Stimulated activated CD4-positive, alpha-beta T cell treated with anti-CD3 and anti-CD28 coated beads, TNF-alpha, amount 100 ng/mL, for 24 hours (primary cell): Measurements from ENCODE around the gene KLK1.

Experiments used
- DNase-seq, 3 experiments: peaks; one replicate each; pipeline ENCODE4 v3.0.0-alpha.2; 2020; ENCODE audit warnings: low read depth in 3 of 3

Gene KLK1

DNA sequence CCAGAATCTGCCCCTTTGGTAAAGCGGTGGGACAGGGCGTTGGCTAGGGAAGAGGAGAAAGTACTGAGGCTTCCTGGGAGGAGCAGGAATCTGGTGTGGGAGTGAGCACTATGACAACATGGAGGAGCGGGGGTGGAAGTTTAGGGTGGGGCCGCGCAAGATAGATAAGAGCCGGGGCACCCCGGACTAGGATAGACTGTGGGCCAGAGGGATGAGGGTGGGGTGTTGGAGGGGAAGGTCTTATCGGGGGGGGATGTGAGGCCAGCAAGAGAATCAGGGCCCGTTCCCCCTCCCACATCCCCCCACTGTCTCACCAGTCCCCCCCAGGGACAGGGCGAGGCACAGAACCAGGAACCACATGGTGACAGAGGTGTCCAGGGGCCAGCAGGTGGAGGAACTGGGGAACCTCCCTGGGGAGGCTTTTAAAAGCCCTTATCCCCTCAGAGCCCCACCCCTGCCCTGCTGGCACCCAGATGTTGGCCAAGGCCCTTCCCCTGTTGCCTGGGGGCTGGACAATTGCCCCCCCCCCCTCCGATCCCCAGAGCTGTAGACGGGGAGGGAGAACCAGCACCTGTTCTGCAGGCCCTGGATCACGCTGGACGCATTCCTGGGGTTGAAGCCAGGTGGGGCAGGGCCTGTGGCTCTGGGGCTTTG is at the start of gene KLK1:
TSS of gene KLK1 (minus strand) at position 399 of the 654 bp plus-strand sequence. CDS start at position 360, 39 bp downstream.
- no peak for DNase-seq

- DNase-seq = no peak
These were observed 49.5 kb upstream of the KLK1 start, which contains the start of gene KLK2 for GRCh38 chr19:50873056-50873455. TSS of gene KLK2 (plus strand) at chr19:50873439. CDS start at chr19:50873474, 35 bp downstream.

DNA sequence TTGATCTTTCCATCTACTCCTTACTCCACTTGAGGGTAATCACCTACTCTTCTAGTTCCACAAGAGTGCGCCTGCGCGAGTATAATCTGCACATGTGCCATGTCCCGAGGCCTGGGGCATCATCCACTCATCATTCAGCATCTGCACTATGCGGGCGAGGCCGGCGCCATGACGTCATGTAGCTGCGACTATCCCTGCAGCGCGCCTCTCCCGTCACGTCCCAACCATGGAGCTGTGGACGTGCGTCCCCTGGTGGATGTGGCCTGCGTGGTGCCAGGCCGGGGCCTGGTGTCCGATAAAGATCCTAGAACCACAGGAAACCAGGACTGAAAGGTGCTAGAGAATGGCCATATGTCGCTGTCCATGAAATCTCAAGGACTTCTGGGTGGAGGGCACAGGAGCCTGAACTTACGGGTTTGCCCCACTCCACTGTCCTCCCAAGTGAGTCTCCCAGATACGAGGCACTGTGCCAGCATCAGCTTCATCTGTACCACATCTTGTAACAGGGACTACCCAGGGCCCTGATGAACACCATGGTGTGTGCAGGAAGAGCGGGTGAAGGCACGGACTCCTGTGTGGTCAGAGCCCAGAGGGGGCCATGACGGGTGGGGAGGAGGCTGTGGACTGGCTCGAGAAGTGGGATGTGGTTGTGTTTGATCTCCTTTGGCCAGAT is 47.0 kb upstream of the KLK1 start:
- DNase-seq = peak in 1 of 3 experiments; percentile 31

DNA sequence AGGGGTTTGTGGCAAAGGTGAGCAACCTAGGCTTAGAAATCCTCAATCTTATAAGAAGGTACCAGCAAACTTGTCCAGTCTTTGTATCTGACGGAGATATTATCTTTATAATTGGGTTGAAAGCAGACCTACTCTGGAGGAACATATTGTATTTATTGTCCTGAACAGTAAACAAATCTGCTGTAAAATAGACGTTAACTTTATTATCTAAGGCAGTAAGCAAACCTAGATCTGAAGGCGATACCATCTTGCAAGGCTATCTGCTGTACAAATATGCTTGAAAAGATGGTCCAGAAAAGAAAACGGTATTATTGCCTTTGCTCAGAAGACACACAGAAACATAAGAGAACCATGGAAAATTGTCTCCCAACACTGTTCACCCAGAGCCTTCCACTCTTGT is 45.9 kb upstream of the KLK1 start:
- no peak for DNase-seq

GRCh38 chr19:50861496-50862286 is 38.1 kb upstream of the KLK1 start:
- DNase-seq = no peak

- no peak for DNase-seq
These were observed 37.4 kb upstream of the KLK1 start for GRCh38 chr19:50861010-50861409.

GRCh38 chr19:50859849-50860248 is 36.3 kb upstream of the KLK1 start:
- DNase-seq = no peak

DNA sequence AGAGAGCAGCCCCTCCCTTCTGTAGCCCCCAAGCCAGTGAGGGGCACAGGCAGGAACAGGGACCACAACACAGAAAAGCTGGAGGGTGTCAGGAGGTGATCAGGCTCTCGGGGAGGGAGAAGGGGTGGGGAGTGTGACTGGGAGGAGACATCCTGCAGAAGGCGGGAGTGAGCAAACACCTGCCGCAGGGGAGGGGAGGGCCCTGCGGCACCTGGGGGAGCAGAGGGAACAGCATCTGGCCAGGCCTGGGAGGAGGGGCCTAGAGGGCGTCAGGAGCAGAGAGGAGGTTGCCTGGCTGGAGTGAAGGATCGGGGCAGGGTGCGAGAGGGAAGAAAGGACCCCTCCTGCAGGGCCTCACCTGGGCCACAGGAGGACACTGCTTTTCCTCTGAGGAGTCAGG is 35.3 kb upstream of the KLK1 start:
- no peak for DNase-seq

GRCh38 chr19:50857366-50857765 is 33.8 kb upstream of the KLK1 start:
- no peak for DNase-seq

- DNase-seq = no peak
These were observed 31.2 kb upstream of the KLK1 start, which contains the start of gene KLK3 for GRCh38 chr19:50854636-50855410. TSS of gene KLK3 (plus strand) at chr19:50854915. CDS start at chr19:50854956, 41 bp downstream.

DNA sequence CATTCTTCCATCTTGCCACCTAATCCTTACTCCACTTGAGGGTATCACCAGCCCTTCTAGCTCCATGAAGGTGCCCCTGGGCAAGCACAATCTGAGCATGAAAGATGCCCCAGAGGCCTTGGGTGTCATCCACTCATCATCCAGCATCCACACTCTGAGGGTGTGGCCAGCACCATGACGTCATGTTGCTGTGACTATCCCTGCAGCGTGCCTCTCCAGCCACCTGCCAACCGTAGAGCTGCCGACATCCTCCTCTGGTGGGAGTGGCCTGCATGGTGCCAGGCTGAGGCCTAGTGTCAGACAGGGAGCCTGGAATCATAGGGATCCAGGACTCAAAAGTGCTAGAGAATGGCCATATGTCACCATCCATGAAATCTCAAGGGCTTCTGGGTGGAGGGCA is 28.0 kb upstream of the KLK1 start:
- DNase-seq = no peak

DNA sequence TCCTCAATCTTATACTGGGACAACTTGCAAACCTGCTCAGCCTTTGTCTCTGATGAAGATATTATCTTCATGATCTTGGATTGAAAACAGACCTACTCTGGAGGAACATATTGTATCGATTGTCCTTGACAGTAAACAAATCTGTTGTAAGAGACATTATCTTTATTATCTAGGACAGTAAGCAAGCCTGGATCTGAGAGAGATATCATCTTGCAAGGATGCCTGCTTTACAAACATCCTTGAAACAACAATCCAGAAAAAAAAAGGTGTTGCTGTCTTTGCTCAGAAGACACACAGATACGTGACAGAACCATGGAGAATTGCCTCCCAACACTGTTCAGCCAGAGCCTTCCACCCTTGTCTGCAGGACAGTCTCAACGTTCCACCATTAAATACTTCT is 27.2 kb upstream of the KLK1 start:
- DNase-seq = no peak

GRCh38 chr19:50844296-50844935 is 20.8 kb upstream of the KLK1 start:
- DNase-seq = no peak

- DNase-seq = no peak
These were observed 20.2 kb upstream of the KLK1 start for GRCh38 chr19:50843701-50844221.

DNA sequence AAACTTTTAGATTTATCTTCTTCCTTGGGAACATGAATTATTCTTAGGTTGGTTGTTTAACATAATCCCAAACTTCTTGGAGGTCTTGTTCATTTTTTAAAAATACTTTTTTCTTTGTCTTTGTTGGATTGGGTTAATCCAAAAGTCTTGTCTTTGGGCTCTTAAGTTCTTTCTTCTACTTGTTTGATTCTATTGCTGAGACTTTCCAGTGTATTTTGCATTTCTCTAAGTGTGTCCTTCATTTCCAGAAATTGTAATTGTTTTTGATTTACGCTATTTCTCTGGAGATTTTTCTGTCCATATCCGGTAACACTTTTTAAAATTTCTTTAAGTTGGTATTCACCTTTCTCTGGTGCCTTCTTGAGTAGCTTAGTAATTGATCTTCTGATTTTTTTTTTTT is 19.6 kb upstream of the KLK1 start:
- DNase-seq = no peak

GRCh38 chr19:50842130-50842529 is 18.5 kb upstream of the KLK1 start:
- no peak for DNase-seq

- DNase-seq = no peak
These were observed 16.4 kb upstream of the KLK1 start for GRCh38 chr19:50839712-50840655.

DNA sequence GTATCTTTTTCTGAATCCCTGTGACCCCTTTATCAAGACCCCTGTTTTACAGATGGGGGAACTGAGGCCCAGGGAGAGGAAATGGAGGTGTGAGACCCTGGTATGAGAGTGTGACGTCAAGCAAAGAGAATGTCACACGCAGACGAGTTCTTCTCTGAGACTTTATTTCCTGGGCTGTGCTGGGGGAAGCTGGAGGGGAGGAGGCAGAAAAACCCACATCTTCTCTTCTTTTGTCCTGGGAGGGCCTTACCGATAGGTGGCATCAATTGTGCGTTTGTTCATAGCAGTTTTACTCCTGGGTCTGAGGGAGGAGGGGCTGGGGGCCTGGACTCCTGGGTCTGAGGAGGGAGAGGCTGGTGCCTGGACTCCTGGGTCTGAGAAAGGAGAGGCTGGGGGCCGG is 14.7 kb upstream of the KLK1 start:
- no peak for DNase-seq

- no peak for DNase-seq
These were observed 13.7 kb upstream of the KLK1 start for GRCh38 chr19:50837300-50837699.
